ENCODE data around the gene ZNF230.

ZNF230 gene

GRCh38 chr19:44055870-44056269 lies 53.1 kb downstream of the ZNF230 start:
- DNase-seq (ENCODE audit: low read depth), result no peak
- no peak overlapping the region for H3K4me3 ChIP-seq (ENCODE audit: control insufficient read depth, low read depth, low read length)
- TF ChIP-seq CTCF (IDR thresholded peaks at IDR 0.05; ENCODE audit: control insufficient read depth, insufficient read depth, low read depth, low read length, missing control alignments), result no peak

GRCh38 chr19:44059229-44059628 lies 56.5 kb downstream of the ZNF230 start:
- TF ChIP-seq CTCF (IDR thresholded peaks at IDR 0.05; ENCODE audit: control insufficient read depth, insufficient read depth, low read depth, low read length, missing control alignments), result no peak
- H3K4me3 ChIP-seq (ENCODE audit: control insufficient read depth, low read depth, low read length), result no peak overlapping the region
- DNase-seq (ENCODE audit: low read depth), result no peak

- TF ChIP-seq CTCF (IDR thresholded peaks at IDR 0.05; ENCODE audit: control insufficient read depth, insufficient read depth, low read depth, low read length, missing control alignments), result no peak
- no peak for DNase-seq (ENCODE audit: low read depth)
- H3K4me3 ChIP-seq (ENCODE audit: control insufficient read depth, low read depth, low read length), result no peak overlapping the region
Measured at GRCh38 chr19:44061038-44061437, 58.3 kb downstream of the ZNF230 start.

All from AG09309 (cell line).